GM19238 (cell line): ENCODE data around the gene CAMKK1.

Experiments
- DNase-seq: peaks from one replicate; pipeline ENCODE4 v3.0.0; 2011; ENCODE audit warnings: low spot score; ENCODE audit not compliant: insufficient read length

CAMKK1 gene

GRCh38 chr17:3812771-3813170 is 80.1 kb downstream of the CAMKK1 start:
- DNase-seq, result no peak

- DNase-seq, result no peak
These were observed 80.6 kb downstream of the CAMKK1 start for GRCh38 chr17:3812284-3812683.
